ENCODE data around the gene PLSCR1.

DNA sequence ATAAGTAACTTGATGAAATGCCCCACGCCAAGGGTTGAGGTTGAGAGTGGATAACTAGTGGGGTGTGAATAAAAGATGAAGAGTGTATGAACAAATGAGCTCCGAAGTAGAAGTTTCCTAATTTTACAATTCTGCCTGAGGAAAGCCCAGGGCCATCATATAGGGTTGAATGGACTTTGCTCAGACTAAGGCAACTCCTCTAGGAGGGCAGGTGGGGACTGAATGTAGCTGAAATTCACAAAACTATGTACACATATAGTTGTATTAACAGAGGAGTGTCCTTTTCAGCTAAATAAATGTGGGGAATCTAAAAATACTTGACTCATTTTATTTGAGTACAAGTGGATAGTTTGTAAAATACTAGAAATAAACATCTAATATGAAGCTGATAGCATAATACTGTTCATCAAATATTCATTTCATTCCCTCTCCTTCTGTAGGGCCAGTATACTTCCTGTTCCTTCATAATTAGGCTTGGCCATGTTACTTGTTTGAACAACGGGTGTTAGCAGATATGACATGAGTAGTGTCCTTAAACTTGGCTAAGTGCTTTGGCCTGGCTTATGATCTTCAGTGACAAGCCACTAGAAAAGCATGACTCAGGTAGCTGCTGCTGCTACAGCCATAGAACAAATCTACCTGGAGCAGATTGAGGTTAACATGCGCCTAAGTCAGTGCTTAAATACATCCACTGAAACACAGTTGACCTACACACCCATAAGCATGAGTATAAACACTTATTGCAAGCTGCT, 26.5 kb downstream of the PLSCR1 start:
- TF ChIP-seq, protein P1, sequence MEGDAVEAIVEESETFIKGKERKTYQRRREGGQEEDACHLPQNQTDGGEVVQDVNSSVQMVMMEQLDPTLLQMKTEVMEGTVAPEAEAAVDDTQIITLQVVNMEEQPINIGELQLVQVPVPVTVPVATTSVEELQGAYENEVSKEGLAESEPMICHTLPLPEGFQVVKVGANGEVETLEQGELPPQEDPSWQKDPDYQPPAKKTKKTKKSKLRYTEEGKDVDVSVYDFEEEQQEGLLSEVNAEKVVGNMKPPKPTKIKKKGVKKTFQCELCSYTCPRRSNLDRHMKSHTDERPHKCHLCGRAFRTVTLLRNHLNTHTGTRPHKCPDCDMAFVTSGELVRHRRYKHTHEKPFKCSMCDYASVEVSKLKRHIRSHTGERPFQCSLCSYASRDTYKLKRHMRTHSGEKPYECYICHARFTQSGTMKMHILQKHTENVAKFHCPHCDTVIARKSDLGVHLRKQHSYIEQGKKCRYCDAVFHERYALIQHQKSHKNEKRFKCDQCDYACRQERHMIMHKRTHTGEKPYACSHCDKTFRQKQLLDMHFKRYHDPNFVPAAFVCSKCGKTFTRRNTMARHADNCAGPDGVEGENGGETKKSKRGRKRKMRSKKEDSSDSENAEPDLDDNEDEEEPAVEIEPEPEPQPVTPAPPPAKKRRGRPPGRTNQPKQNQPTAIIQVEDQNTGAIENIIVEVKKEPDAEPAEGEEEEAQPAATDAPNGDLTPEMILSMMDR (IDR thresholded peaks at IDR 0.05): no peak
- no peak for TF ChIP-seq EP300 (IDR thresholded peaks at IDR 0.05)
